ENCODE data around the gene POP7.

The POP7 gene

DNA sequence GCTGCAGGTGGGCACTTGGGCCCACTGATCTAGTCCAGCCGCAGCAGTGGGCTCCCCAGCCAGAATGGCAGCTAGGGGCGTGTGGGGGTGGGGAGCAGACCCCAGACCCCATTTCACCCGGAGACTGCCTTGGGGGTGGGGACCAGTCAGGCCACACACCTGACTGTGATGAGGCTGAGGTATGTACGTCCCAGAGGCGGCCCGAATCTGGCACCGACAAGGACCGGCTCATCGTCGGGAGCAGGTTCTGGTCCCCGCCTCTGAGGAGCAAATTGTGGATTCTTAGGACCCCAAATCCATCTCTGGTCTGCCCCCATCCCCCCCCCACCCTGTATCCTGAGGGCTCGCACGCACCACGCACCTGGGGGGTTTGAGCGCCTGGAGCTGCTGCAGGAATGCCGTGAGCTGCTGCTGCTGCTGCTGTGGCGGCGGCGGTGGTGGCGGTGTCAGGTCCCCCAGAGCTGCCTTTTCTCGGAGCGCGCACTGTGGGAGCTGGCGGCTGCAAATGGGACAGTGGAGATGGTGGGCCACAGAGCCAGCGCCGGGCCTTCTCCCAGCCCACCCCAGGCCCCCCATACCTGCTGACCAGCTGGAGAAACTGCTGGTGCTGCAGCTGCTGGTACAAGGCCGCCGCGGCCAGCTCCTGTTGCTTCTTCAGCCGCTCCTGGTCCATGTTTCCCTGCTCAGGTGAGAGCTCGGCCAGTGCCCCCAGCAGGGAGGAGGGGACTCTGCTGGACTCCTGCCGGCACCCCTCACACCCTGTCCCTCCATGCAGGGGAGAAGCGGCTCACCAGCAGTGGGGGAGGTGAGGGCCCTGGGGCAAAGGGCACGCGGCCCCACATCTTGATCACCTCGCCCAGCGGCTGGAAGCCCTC is 22.0 kb upstream of the POP7 start:
- Histone ChIP-seq H3K36me3 (ENCODE audit: low read length) (no peaks in the 10 kb centered on the region), H3K9ac (ENCODE audit: low read length) (no peak overlapping the region)

GRCh38 chr7:100684534-100685042 is 21.3 kb upstream of the POP7 start:
- Histone ChIP-seq H3K9me3 (ENCODE audit: insufficient read depth, low read length) (no peaks in the 10 kb centered on the region), H3K4me2 (ENCODE audit: low read depth, low read length, poor library complexity, severe bottlenecking) (no peak overlapping the region), H3K27ac (ENCODE audit: low read depth, low read length) (no peak overlapping the region), H4K20me1 (ENCODE audit: low read depth, low read length) (no peaks in the 10 kb centered on the region), H2AFZ (ENCODE audit: low read depth, low read length, severe bottlenecking) (no peak overlapping the region), H3K4me3 (ENCODE audit: insufficient read depth, low read length, poor library complexity, severe bottlenecking) (no peak overlapping the region), H3K79me2 (ENCODE audit: insufficient read depth, low read length) (peaks cover 14% of the 10 kb centered on the region), H3F3A (ENCODE audit: insufficient read depth) (peaks cover 20% of the 10 kb centered on the region), H3K36me3 (ENCODE audit: low read length) (no peaks in the 10 kb centered on the region), H3K9me2 (replicated peaks; ENCODE audit: insufficient read depth, low read length) (no peaks in the 10 kb centered on the region), H3K9ac (ENCODE audit: low read length) (no peak overlapping the region), H3K27me3 (ENCODE audit: low read length) (no peaks in the 10 kb centered on the region)
- TF ChIP-seq EZH2phosphoT487 (conservative IDR thresholded peaks at IDR 0.05; ENCODE audit: low read length) (no peak), CTCF (IDR thresholded peaks at IDR 0.05; ENCODE audit: insufficient read depth, low read length, poor library complexity, severe bottlenecking) (no peak)

More for the DNA sequence above, 22.0 kb upstream of the POP7 start:
- TF ChIP-seq CTCF (IDR thresholded peaks at IDR 0.05; ENCODE audit: insufficient read depth, low read length, poor library complexity, severe bottlenecking) (no peak), EZH2phosphoT487 (conservative IDR thresholded peaks at IDR 0.05; ENCODE audit: low read length) (no peak)
- H2AFZ ChIP-seq (ENCODE audit: low read depth, low read length, severe bottlenecking): no peak overlapping the region
- 0 out of 2 replicates have a peak, but pooled peaks cover 7% of the 10 kb centered on the region for H3K79me2 ChIP-seq (ENCODE audit: insufficient read depth, low read length)
- no peaks in the 10 kb centered on the region for H3K9me3 ChIP-seq (ENCODE audit: insufficient read depth, low read length)
- H3K9me2 ChIP-seq (replicated peaks; ENCODE audit: insufficient read depth, low read length): no peaks in the 10 kb centered on the region
- H3K27me3 ChIP-seq (ENCODE audit: low read length): no peaks in the 10 kb centered on the region
- no peak overlapping the region for H3K4me3 ChIP-seq (ENCODE audit: insufficient read depth, low read length, poor library complexity, severe bottlenecking)
- H3F3A ChIP-seq (ENCODE audit: insufficient read depth): peaks cover 20% of the 10 kb centered on the region
- H3K27ac ChIP-seq (ENCODE audit: low read depth, low read length): no peak overlapping the region
- no peak overlapping the region for H3K4me2 ChIP-seq (ENCODE audit: low read depth, low read length, poor library complexity, severe bottlenecking)
- no peaks in the 10 kb centered on the region for H4K20me1 ChIP-seq (ENCODE audit: low read depth, low read length)

DNA sequence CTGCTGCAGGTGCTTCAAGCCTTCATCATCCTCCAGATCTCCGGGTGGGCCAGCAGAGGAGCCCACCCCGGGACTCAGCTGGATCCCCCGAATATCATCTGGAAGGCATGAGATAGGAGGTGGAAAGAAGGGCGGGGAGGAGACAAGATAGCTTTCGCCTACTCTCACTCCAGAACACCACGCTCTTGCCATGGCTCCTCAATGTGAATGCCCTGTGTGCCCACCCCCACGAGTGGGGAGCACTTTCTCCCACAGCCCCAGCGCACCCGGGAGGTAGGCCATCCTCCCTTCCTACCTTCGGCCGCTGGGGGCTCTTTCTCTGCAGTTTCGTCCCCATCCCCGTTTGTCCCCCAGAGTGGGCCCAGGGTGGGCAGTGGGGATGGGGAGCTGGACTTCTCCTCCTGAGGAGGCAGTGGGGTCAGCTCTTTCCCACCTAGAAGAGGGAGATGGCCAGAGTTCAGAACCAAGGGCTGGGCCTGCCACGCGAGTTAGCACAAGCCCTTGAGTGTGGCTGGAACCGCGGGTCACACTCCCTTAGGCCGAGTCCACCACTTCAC is 20.8 kb upstream of the POP7 start:
- Histone ChIP-seq H3F3A (ENCODE audit: insufficient read depth) (peaks cover 15% of the 10 kb centered on the region), H3K27me3 (ENCODE audit: low read length) (no peaks in the 10 kb centered on the region), H3K9me3 (ENCODE audit: insufficient read depth, low read length) (no peaks in the 10 kb centered on the region), H3K27ac (ENCODE audit: low read depth, low read length) (no peak overlapping the region), H3K4me3 (ENCODE audit: insufficient read depth, low read length, poor library complexity, severe bottlenecking) (no peak overlapping the region), H3K36me3 (ENCODE audit: low read length) (no peaks in the 10 kb centered on the region), H3K9ac (ENCODE audit: low read length) (no peak overlapping the region), H3K4me2 (ENCODE audit: low read depth, low read length, poor library complexity, severe bottlenecking) (no peak overlapping the region), H4K20me1 (ENCODE audit: low read depth, low read length) (peaks cover 3% of the 10 kb centered on the region; the same call in 1 of the 2 replicates), H2AFZ (ENCODE audit: low read depth, low read length, severe bottlenecking) (no peak overlapping the region), H3K9me2 (replicated peaks; ENCODE audit: insufficient read depth, low read length) (no peaks in the 10 kb centered on the region), H3K79me2 (ENCODE audit: insufficient read depth, low read length) (peaks cover 19% of the 10 kb centered on the region)
- TF ChIP-seq CTCF (IDR thresholded peaks at IDR 0.05; ENCODE audit: insufficient read depth, low read length, poor library complexity, severe bottlenecking) (no peak), EZH2phosphoT487 (conservative IDR thresholded peaks at IDR 0.05; ENCODE audit: low read length) (no peak)
